Left lung (tissue), 10 donors: ENCODE measurements around the gene GPC1. TPM values are rescaled to one million over a fixed set of nuclear protein-coding genes. Genes with fewer than 3 reads are reported as not detected.
A peak's percentile ranks its signal among the peaks of the same experiment; 100 is the strongest.

Experiments
- ATAC-seq: fragments of 200-7000 bp; cut with Tn5 transposase; one replicate; pipeline ENCODE4 v1.9.1; 2020; ENCODE audit warnings: moderate library complexity
- DNase-seq, 4 donors: peaks; one replicate each; pipeline ENCODE4 v3.0.0-alpha.2; 2013 to 2020
- H3K27ac ChIP-seq, 2 donors: fragments of 200-600 bp; sonication (generic) in 1 of 2; one replicate each; pipeline versions ENCODE4 v1.5.0 to v1.8.0; 2020 to 2021
- H3K27me3 ChIP-seq, 2 donors: fragments of 200-600 bp; sonication (generic) in 1 of 2; one replicate each; pipeline versions ENCODE4 v1.5.0 to v1.8.0; 2020 to 2021
- H3K36me3 ChIP-seq, 2 donors: fragments of 200-600 bp; sonication (generic) in 1 of 2; one replicate each; pipeline versions ENCODE4 v1.5.0 to v1.8.0; 2020 to 2021
- H3K4me1 ChIP-seq, 2 donors: fragments of 200-600 bp; one replicate each; pipeline ENCODE4 v1.8.0; 2021
- H3K4me3 ChIP-seq, 2 donors: fragments of 200-600 bp; sonication (generic) in 1 of 2; one replicate each; pipeline versions ENCODE4 v1.5.0 to v1.8.0; 2020 to 2021; ENCODE audit warnings: mild to moderate bottlenecking in 1 of 2
- H3K9me3 ChIP-seq, 2 donors: fragments of 200-600 bp; sonication (generic) in 1 of 2; one replicate each; pipeline versions ENCODE4 v1.5.0 to v1.8.0; 2020 to 2021
- intact Hi-C, 2 donors: fragments of 100-400 bp; cut with DNase I; formaldehyde crosslinking; loops; one replicate each; pipeline versions ENCODE4 v1.11.2 to v1.14.2; 2022
- polyA plus RNA-seq, 6 donors: library from polyadenylated mRNA; unstranded; fragments of 120-200 nt; gene quantifications; one replicate each; pipeline ENCODE4 v1.2.1, GENCODE V29; 2013; ENCODE audit not compliant: insufficient read length in 6 of 6
- total RNA-seq, 2 donors: library from RNA; stranded (reverse); fragmentation: NEBNext Ultra II Directional; extraction: Animal tissue kit (Norgen Biotek cat#: 25700); gene quantifications; one replicate each; pipeline ENCODE4 v1.2.1, GENCODE V29; 2021
- TF ChIP-seq, protein P1 (sequence below), 2 donors: fragments of 200-600 bp; sonication (generic) in 1 of 2; IDR thresholded peaks; one replicate each; pipeline versions ENCODE4 v1.5.0 to v1.8.0; 2021; ENCODE audit warnings: antibody characterized with exemption in 2 of 2
- donor health status: DM: no; HTN: yes; CAD: no.
- donor health status: DM: no; HTN: no; CAD: no.

GPC1 gene
- total and polyA plus RNA-seq, 8 donors, result 24.6 to 63.4 (median 45.3) TPM

DNA sequence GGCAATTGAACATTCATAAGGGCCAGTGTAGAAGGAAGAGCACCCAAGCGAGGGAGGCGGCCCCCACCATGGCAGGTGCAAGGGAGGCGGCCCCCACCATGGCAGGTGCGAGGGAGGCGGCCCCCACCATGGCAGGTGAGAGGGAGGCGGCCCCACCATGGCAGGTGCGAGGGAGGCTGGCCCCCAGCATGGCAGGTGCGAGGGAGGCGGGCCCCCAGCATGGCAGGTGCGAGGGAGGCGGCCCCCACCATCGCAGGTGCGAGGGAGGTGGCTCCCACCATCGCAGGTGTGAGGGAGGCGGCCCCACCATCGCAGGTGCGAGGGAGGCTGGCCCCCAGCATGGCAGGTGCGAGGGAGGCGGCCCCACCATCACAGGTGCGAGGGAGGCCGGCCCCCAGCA lies 24.7 kb upstream of the GPC1 start:
- ATAC-seq (no peak), DNase-seq (peak in 2 of 4 donors; percentile 7 to 45)
- Histone ChIP-seq H3K36me3 (no peaks in the 10 kb centered on the region), H3K9me3 (no peaks in the 10 kb centered on the region), H3K27me3 (peaks cover 0 to 22% of the 10 kb centered on the region in 2 donors), H3K27ac (no peak overlapping the region), H3K4me1 (no peaks in the 10 kb centered on the region), H3K4me3 (no peak overlapping the region)
- TF ChIP-seq, protein P1, sequence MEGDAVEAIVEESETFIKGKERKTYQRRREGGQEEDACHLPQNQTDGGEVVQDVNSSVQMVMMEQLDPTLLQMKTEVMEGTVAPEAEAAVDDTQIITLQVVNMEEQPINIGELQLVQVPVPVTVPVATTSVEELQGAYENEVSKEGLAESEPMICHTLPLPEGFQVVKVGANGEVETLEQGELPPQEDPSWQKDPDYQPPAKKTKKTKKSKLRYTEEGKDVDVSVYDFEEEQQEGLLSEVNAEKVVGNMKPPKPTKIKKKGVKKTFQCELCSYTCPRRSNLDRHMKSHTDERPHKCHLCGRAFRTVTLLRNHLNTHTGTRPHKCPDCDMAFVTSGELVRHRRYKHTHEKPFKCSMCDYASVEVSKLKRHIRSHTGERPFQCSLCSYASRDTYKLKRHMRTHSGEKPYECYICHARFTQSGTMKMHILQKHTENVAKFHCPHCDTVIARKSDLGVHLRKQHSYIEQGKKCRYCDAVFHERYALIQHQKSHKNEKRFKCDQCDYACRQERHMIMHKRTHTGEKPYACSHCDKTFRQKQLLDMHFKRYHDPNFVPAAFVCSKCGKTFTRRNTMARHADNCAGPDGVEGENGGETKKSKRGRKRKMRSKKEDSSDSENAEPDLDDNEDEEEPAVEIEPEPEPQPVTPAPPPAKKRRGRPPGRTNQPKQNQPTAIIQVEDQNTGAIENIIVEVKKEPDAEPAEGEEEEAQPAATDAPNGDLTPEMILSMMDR (IDR thresholded peaks at IDR 0.05), result no peak
- intact Hi-C loops, result no loop called here

DNA sequence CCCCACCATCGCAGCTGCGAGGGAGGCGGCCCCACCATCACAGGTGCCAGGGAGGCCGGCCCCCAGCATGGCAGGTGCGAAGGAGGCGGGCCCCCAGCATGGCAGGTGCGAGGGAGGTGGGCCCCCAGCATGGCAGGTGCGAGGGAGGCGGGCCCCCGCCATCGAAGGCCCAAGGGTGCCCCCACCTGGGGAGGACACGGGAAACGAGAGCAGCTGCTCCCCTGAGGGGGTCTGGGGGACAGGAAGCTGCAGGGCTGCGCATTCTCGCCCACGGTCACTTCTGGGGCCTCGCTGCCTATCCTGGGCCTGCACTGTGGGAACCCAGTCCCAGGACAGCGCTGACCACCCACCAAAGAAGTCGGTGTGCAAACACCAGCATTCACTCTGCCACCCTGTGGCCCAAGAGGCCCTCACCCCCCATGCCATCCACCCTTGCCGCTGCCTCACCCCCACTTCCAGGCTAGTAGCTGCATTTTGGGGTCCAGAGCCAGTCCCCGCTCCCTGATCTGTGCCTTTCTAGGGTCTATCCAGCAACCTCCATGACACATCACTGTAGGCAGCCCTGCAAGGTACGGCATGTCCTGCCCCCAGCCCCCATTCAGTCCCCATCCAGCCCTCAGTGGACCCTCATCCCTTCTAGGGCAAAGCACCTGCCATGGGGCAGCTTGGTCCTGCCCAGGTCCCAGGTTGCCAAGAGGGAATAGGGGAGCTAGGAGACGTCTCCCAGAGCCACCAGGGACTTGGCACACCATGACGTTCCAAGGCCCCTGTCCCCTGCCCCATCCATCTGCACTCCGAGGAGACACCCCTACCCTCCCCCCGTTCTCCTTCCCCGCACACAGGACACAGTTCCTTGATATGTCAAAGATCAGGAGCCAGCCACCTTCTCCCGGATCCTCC lies 24.0 kb upstream of the GPC1 start:
- peaks cover 0 to 22% of the 10 kb centered on the region in 2 donors for H3K27me3 ChIP-seq
- H3K9me3 ChIP-seq, result no peaks in the 10 kb centered on the region
- no peak overlapping the region for H3K4me3 ChIP-seq
- H3K36me3 ChIP-seq, result no peaks in the 10 kb centered on the region
- TF ChIP-seq, protein P1 (IDR thresholded peaks at IDR 0.05), result no peak
- no peak overlapping the region for H3K27ac ChIP-seq
- no peaks in the 10 kb centered on the region for H3K4me1 ChIP-seq
- ATAC-seq (no peak), DNase-seq (peak in 2 of 4 donors; percentile 23 to 60)
- intact Hi-C loops, result no loop called here

DNA sequence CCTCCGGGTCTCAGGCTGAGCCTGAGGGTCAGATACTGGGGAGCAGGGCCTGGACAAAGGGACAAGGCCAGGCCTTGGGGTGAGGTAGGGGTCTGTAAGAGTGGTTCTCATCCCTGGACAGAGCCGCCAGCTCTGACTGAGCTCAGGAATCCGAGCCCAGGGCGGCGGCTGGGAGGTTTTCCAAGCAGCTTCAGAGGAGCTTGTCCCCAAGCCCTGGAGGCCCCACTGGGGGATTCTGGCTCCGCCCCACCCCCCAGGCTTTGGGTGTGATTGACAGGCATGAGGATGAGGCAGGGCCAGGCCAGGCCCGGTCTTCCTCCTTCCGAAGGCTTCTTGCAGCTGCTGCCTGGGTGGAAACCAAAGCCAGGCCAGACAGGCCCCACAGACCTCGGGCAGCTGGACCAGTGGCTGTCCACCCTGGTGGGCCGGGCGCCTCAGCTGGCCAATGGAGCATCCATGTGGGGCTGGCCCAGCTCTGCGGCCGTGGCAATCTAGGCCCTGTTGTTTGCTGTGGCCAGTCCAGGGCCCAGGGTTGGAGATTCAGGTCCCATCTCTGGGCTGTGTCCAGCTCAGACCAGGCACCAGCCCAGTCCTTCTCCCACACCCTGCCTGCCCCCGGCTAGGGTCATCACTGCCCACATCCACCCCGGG lies 23.1 kb upstream of the GPC1 start:
- Histone ChIP-seq H3K4me3 (no peak overlapping the region), H3K36me3 (no peaks in the 10 kb centered on the region), H3K27ac (no peak overlapping the region), H3K9me3 (no peaks in the 10 kb centered on the region), H3K27me3 (peaks cover 0 to 22% of the 10 kb centered on the region in 2 donors), H3K4me1 (no peaks in the 10 kb centered on the region)
- ATAC-seq (no peak), DNase-seq (peak in 2 of 4 donors; percentile 19 to 72)
- TF ChIP-seq, protein P1 (IDR thresholded peaks at IDR 0.05), result no peak
- intact Hi-C loops, result no loop called here

DNA sequence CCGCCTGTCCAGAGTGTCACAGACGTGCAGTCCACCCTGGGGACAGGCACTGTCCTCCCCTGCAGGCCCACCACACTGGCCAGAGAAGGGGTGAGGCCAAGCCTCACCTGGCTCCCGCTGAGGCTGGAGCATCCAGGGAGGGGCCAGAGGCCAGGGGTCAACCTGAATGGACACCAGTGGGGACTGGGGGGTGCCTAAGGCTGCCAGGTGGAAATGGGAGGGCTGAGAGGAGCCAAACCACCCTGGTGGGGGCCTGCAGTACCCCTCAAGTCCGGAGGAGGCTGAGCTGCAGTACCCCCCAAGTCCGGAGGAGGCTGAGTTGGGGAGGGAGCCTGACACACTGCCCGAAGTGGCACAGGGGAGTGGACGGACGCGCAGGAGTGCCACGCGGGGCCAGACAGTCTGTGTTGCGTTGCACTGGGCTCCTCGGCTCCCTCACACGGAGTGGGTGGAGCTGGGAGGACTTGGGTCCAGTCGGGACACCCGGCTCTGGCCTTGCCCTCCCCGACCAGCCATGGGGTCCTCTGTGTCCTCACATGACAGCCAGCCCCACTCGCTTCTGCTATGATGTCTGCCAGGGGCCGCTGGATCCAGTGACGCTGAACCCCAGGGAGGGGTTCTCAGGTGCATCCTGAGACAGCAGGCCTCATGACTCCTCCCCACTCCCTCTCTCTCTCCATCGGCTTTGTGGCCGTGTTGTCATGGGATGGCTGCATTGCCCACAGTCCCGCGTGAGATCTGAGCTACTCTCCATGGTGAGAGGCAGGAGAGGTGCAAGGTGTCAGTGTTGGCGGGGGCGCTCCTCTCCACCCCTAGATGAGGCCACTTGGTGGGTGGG lies 22.3 kb upstream of the GPC1 start:
- no peaks in the 10 kb centered on the region for H3K4me1 ChIP-seq
- TF ChIP-seq, protein P1 (IDR thresholded peaks at IDR 0.05), result no peak
- H3K27ac ChIP-seq, result no peak overlapping the region
- H3K27me3 ChIP-seq, result peaks cover 0 to 22% of the 10 kb centered on the region in 2 donors
- ATAC-seq, result no peak
- intact Hi-C loops, result no loop called here
- H3K36me3 ChIP-seq, result no peaks in the 10 kb centered on the region
- DNase-seq, result peak in 2 of 4 donors; percentile 28 to 66
- H3K9me3 ChIP-seq, result peaks cover 0 to 2% of the 10 kb centered on the region in 2 donors
- H3K4me3 ChIP-seq, result no peak overlapping the region
